GM19238 (cell line): ENCODE data around the gene SLC38A7.
A peak's percentile ranks its signal among the peaks of the same experiment; 100 is the strongest.
"Not testable (repeated sequence)": the region's sequence is repeated elsewhere in the genome, so short reads cannot be mapped to it uniquely, and the experiment has no call there.

Experiments
- DNase-seq: peaks from one replicate; pipeline ENCODE4 v3.0.0; 2011; ENCODE audit warnings: low spot score; ENCODE audit not compliant: insufficient read length

SLC38A7 gene, protein sequence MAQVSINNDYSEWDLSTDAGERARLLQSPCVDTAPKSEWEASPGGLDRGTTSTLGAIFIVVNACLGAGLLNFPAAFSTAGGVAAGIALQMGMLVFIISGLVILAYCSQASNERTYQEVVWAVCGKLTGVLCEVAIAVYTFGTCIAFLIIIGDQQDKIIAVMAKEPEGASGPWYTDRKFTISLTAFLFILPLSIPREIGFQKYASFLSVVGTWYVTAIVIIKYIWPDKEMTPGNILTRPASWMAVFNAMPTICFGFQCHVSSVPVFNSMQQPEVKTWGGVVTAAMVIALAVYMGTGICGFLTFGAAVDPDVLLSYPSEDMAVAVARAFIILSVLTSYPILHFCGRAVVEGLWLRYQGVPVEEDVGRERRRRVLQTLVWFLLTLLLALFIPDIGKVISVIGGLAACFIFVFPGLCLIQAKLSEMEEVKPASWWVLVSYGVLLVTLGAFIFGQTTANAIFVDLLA

DNA sequence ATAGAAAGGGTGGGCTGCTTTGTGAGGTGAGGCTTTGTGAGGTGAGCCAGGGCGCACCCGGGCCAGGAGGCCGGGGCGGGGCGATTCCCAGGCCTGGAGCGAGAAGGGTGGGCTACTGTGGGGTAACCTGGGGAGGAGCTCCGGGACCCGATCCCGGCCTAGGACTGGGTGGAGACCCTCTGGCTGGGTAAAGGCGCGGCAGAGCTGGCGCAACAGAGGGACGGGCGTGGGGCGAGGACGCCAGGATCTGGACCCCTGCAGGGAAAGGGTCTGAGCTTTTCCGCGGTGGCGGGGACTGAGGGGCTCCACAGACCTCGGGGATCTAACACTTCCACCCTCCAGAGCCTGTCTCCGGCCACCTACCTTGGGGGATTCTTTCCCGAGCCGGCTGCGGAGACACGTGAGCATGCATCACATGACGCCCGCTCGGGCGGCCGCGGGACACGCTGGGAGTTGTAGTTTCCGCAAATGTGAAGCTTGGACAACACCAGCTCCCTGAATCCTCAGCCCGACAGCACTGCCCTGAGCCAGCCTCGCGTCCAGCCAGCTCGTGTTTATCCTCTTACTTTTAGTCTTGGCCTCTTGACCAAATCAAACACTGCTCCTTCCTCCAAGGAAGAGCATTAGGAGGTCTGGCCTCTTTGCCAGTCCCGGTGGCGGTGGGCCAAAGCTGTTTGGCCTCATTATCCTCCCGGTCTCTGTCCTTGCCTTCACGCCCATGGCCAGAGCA, at the start of gene SLC38A7:
Gene SLC38A7 (minus strand): TSS at position 417 of the 730 bp plus-strand sequence. CDS start 4,644 bp downstream, outside the sequence.
- DNase-seq = peak; percentile 89

DNA sequence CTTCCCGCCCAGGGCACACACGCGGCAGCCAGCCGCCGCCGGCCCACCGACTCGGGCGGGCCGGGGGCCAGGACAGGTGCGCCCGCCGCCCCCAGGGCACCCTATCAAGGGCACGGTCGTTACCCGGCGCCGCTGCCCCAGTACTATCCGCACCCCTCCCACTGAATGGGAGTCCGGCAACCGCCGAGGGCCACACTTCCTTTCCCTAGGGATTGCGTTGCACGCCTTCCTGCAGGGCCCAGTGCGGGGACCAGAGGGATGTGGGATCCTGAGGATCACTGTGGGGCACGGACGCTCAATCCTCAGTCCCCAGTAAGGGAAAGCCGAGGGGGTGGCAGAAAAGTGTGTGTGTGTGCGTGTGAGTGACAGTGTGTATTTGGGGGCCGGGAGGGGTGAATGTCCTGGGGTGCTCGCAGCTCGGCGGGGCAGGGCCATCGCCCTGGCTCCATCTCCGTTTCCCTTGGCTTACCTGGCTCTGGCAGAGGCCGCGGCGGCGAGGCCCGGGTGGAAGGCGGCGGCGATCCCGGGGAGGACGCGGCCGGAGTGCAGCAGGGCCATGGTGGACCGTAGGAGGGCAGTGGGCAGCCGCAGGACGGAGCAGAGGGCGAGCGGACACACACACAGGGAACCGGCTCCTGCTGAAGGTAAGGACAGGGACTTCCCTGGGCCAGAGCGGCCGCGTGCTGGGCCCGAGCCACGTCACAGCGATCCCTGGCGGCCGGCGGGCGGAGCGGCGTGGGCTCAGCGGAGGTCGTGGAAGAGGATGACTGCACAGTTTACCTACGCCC, 49.3 kb upstream of the SLC38A7 start, which contains the start of gene GOT2:
Gene GOT2 (minus strand): TSS at position 646 of the 788 bp plus-strand sequence. CDS start 88 bp downstream, at position 558.
- DNase-seq = peak; percentile 80

DNA sequence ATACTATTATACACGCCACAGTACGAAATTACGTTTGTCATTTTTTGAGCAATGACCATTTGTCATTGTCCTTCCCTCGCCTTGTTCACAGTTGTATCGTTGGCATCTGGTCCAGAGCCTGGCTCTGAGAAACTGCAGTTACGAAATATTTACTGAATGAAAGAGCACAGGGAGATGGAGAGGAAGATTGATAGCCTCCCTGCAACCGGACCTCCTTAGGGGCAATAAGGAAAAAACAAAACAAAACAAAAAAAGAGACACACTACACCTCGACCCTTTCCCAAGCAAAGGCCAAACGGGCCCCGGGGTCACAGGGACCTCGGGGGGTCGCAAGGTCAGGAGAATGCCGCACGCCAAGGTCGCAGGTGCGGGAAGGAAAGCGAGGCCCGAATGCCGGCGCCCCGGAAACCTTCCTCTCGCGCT, 48.7 kb upstream of the SLC38A7 start:
- no peak for DNase-seq

DNA sequence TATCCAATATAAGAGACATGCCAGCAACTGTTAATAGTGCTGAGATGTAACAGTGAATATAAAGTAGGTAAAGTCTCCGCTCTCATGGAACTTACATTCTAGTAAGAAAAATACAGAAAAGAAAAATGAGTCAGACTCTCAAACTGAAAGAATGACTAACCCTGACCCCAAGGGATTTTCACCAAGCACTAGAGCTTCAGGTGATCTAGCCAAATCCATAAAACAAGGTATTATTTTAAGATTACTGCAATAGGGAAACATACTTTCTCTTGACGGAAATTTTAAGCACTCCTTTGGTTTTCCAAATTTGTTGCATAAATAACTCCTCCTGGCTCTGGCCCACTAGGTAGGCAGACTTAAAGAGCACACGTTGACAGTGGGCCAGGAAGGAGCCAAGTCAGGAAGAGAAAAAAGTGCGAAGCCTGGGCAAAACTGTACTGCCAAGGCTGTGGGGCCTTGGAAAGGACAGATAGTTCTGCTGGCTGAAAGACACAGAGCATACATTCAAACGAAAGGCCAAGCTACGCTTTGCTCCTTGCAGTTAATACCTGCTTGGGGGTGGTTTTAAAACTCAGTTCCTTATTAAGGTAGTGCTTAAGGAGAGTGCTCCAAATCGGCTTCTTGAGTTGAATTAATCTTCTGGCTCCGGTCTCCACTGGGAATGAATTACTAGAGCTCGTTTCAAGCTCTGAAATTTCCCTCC, 48.1 kb upstream of the SLC38A7 start:
- DNase-seq = no peak

DNA sequence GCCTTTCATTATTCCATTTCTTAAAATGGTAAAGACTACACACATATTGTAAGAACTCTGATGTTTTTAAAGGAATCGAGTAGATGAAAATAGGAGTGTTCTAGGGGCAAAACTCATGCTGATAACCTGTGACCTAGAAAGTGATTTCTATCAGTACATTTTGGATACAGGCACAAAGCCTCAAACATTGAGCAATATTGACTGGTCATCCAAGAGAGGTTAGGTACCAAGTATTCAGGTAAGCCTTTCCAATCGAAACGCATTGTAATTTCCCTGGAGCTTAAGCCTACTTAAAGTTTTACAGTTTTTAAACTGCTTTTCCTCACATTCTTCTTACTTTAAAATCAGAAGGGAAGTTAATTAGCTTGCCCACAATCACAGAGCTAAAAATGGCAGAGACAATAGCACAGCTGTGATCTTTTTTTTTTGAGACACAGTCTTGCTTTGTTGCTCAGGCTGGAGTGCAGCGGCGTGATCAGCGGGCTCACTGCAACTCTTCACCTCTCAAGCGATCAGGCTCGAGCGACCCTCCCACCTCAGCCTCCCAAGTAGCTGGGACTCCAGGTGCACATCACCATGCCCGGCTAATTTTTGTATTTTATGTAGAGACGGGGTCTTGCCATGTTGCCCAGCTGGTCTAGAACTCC, 46.3 kb upstream of the SLC38A7 start:
- no peak for DNase-seq

DNA sequence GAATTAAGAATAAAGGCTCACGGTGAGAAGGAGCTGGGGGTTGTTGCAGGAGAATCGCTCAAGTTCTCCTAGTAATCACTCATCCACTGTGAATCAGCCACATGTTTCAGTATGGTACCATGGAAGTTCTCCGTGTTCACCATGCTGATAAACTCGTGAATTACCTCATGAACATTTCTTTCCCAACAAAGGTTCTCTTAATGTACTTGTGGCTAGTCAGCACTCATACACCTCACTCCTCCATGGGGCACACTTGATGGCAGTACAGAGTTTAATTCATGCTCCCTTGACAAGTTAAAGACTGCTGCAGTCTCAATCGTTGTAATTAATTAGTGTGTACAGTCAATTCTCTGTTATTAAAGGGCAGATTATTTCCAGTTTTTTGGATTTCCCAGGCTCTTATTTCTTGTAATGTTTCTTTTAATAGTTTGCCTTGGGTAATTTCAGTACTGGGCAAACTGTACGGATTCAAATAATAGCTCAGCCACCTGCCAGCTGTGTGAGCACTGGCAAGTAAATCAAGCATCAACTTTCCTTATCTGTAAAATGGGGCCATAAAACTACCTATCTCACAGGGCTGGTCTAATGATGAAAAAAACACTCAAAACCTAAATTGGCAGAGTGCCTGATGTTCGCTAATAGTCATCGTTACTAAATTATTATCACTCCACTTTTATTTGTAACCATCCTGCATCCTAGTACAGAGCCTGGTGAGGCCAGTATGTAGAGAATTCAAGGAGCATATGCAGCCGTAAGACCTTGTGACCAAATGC, 43.4 kb upstream of the SLC38A7 start:
- DNase-seq = no peak

DNA sequence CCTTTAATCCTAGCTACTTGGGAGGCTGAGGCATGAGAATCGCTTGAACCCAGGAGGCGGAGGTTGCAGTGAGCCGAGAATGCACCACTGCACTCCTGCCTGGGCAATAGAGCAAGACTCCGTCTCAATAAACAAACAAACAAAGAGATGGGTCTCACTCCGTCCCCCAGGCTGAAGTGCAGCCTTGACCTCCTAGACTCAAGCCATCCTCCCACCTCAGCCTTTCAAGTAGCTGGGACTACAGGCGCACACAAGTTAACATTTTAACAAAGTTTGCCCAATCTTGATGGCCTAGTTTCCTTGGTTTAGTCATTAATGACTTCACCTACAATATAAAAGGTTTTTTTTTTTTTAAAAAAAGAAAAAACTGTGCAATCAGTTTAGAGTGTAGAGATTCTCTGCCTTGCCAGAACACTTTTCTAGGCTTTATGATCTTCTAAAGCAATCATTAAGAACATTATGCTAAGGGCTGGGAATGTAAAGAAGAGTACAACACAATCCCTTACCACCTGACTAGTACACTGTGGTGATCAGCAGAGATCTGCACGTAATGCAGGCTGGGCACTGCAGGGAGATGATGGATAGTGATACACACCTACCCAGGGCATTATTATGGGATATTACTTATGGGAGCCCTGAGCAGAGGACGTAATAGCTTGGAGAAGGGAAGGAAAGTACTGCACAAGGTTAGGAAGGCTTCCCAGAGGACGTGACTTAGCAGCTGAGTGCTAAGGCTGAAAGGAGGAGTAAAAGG, 42.6 kb upstream of the SLC38A7 start:
- DNase-seq = no peak

DNA sequence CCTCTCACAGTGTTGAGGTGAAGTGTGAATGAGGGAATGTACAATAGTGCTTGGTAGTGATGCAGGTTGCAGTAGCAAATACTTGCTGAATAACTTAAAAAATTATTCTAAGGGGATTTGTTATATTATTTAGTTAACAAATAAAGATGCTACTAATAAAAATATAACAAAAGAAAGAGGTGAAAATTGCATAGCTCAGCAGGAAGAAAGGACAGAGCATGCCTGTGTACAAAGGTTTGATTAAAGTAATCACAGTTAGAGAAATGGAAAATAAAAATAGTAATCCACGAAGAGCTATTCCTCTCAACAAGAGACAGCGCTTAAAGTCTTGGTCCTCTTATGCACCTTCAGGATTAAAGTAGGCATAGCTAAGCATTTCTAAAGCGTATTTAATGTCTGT, 38.5 kb upstream of the SLC38A7 start:
- no peak for DNase-seq

DNA sequence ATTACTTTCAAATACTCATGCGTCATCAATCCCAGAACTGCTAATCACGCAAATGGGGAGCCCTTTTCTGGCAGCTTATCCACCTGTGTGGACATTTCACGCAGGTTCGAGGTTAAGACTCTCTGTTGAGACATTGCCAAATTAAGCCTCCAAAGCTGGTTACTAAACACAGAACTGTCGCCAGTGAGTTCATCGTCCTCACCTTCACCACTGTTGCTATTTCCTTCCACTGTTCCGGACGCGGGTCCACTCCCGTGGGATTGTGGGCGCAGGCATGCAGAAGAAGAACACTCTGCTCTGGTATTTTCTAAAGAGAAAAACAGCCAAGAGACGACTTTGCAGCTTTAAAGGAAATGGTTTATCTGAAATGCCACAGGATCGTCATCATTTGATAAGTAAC, 33.4 kb upstream of the SLC38A7 start:
- DNase-seq = no peak

DNA sequence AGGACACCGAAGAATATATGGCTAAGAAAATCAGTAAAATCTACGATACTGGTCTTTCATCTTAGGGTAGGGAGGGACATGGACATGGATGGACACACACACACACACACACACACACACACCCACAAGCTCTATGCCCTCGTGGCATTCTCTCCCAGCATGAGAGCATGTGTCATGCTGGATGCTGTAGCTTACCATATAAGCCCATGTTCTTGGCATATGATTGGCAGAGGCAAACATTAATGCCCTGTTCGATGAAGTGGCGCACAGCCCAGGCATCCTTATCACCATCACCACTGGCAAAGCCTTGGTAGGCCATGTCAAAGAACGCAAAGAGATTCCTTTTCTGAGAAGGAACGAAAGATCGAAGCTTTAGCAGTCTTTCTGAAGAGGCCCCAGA, 31.9 kb upstream of the SLC38A7 start:
- no peak for DNase-seq

DNA sequence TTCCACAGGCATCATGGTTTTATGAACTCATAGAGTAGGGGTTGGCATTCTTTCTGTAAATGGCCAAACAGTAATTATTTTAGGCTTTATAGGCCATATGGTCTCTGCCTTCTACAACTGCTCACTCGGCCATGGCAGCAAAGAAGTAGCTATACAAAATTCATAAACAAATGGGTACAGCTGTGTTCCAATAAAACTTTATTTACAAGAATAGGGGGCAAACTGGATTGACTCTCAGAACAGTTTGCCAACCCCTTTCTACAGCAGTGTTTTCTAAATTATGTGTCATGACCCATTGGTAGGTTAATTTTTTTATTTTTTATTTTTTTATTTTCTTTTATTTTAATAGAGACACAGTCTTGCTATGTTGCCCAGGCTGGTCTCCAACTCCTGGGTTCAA, 29.2 kb upstream of the SLC38A7 start:
- DNase-seq = no peak

DNA sequence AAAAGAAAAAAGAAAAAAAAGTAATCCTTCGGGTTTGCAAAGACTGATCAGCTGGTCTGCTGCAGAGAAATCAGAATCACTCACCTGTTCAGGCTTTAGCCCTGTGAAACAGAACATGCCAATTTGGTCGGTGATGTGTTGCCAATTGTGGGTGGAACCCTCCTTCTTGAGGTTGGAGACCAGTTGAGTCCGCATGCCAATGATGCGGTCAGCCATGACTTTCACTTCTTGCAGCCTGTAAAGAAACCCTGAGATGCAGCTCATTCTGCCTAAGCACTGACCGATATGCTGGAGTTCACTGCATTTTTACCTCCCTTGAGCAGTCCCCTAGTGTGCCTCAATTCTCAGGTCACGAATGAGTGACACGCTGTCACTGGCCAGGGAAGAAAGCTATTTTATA, 24.8 kb upstream of the SLC38A7 start:
- no peak for DNase-seq

DNA sequence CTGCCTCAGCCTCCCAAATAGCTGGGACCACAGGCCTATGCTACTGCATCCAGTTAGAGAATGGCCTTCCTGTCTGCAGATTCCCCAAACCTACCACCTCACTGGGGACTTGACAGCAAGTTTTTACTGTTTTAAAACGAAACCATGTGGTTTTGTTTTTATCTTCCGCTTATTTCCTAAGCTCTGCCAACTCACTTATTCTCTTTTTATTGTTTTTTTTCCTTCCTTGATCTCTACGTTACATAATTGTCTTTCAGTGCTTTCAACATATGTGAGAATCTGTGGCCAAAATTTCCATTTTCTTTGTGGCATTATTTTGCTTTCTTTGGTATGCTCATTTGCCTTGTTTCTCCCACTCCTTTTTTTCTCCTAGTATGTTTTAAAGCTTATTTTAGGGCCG, 14.6 kb upstream of the SLC38A7 start:
- DNase-seq = no peak

DNA sequence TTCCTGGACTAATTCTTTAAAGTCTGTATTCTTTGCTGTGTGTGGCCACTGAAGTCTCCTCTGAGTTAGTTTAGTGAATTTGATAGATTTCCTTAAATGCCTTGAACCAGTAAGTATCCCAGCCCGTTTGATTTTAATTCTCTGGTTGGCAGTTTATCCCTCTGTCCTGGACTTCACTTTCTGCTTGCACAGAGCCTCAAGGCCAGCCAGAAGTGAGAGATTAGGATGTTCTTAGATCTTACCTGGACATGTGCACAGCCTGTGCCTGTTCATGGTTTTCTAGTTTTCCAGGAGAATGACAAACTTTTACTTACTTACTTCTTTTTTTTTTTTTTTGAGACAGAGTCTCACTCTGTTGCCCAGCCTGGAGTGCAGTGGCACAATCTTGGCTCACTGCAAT, 10.8 kb upstream of the SLC38A7 start:
- no peak for DNase-seq

DNA sequence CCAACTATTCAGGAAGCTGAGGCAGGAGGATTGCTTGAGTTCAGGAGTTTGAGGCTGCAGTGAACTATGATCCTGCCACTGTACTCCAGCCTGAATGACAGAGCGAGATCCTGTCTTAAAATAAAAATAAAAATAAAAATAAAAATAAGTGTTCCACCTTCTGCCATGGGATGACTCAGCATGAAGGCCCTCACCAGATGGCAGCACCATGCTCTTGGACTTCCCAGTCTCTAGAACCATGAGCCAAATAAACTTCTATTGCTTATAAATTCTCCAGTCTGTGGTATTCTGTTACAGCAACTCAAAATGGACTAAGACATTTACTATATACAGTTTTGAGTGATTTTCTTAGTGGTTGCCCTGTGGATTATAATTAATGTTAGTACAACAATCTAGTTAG, 7.9 kb upstream of the SLC38A7 start:
- DNase-seq = no peak

DNA sequence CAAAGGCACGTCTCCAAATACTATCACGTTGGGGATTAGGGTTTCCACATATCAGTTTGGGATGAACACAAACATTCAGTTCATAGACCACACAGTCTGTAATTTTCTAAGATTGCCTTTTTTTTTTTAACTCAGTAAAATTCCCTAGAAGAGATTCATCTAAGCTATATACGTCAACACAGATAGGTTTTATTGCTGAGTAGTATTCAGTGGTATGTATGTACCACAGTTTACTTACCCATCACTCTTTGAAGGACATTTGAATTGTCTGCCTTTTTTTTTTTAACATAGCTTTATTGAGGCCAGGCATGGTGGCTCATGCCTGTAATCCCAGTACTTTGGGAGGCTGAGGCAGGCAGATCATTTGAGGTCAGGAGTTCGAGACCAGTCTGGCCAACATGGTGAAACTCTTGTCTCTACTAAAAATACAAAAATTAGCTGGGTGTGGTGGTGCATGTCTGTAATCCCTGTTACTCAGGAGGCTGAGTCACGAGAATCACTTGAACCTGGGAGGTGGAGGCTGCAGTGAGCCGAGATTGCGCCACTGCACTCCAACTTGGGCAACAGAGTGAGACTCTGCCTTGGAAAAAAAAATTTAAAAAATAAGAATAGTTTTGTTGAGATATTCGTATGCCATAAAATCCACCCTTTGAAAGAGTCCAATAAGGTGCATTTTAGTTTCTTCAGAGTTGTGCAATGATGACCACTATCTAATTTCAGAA, 2.6 kb upstream of the SLC38A7 start:
- DNase-seq = not testable (repeated sequence)

DNA sequence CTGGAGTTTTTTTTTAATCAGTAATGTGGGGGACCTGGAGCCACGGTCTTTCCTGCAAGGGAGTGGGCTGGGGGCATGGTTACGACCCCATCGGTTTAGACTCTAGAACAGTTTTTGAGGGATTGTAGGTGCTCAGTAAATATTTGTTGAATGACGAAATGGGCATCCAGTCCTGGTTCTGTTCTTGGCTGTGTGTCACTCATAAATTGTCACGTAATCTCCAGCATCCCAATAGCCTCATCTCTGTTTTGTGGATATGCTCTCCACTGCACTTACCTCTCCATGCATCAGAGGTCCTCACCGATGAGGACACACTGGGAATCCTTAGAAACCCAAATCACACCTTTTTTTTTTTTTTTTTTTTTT, 497 bp upstream of the SLC38A7 start:
- DNase-seq = no peak

DNA sequence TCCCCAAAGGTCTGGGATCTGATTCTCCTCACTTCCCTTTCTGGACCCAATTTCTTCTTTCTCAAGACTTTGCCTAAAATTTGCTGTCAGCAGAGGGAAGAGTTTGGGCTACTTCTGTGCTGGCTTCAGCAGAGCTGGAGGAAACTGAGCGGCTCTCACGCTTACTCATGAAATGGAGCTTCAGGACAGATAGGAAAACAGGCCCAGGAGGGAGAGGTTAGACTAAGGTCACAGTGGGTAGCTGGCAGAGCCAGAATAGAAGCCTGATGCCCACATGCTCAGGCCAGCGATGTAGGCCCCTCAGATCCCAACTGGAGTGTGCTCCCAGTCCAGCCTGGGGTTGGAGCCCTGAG, 593 bp downstream of the SLC38A7 start:
- no peak for DNase-seq

DNA sequence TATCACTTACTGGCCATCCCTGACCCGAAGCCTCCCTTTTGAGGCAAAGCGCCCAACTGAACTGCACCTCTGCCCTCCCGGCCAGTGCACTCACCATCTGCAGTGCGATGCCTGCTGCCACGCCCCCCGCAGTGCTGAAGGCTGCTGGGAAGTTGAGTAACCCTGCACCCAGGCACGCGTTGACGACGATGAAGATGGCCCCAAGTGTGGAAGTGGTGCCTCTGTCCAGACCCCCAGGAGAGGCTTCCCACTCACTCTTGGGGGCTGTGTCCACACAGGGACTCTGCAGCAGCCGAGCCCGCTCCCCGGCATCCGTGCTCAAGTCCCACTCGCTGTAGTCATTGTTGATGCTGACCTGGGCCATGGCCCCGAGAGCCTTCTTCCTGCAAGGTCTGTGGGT, 4.8 kb downstream of the SLC38A7 start:
- no peak for DNase-seq
